Measurements from ENCODE around the gene SH3BGRL3. TPM values are rescaled to one million over a fixed set of nuclear protein-coding genes. Genes with fewer than 3 reads are reported as not detected.

SH3BGRL3 gene
- total and polyA plus RNA-seq, 2 of the 13 experiments (the other 11 are each of a cell fraction or from before 2014, with no cell fraction given): 11.4 to 12.2 TPM

DNA sequence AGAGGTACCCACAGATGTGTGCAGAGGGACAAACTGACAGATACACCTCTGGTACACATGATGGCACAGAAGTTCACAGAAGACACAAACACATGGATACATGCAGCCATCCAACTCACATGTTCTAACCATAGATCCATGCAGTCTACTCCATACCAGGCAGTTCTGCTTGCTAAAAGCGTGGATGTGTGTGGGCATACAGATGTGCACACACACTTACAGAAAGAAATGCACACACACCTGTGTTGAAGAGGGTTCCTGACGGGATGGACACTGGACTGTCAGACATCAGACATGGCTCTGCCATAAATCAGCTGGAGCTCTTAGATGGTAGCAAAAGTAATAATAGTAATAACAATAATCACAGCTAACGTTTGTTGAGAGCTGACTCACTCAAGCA lies 44.7 kb downstream of the SH3BGRL3 start:
- BruUV-seq (replicated peaks): no TSS peak
- ChIA-PET POLR2A (no interaction called here), CTCF (ENCODE audit: low intra/inter-chr PET ratio, low total read pairs) (no interaction called here)
- ATAC-seq (no peak), DNase-seq (ENCODE audit: low spot score) (no peak), FAIRE-seq (no peak)
- no peaks in the 10 kb centered on the region for H4K20me1 ChIP-seq (ENCODE audit: insufficient read depth, low read length)
- no peaks in the 10 kb centered on the region for H3K27me3 ChIP-seq (ENCODE audit: control insufficient read depth in 1 of 2, insufficient read depth in 2 of 2, low read length in 2 of 2)
- no peaks in the 10 kb centered on the region for H3K79me2 ChIP-seq (ENCODE audit: insufficient read depth, low read length)
- H2AFZ ChIP-seq (ENCODE audit: low read length): no peak overlapping the region
- 89% methylated on average over 3 of the region's 3 CpGs for WGBS (ENCODE audit: low lambda C conversion rate)
- H3K27ac ChIP-seq (ENCODE audit: extremely low read length, insufficient read depth, low read length): no peak overlapping the region
- H3K9me3 ChIP-seq (ENCODE audit: low read length): no peaks in the 10 kb centered on the region
- in situ Hi-C loops (cut with HindIII; ENCODE audit: extremely low pct_ligation_motif_present, low pct_unique_long_range_greater_than_20kb) (loop anchor here (5.0 kb wide), 2 partner anchors 38 to 42 kb away; partner anchors contain the start of gene SH3BGRL3), intact Hi-C loops (cut with micrococcal nuclease; ENCODE audit: unreplicated experiment) (no loop called here)
- H3K4me3 ChIP-seq (replicated peaks in 1 of 3; ENCODE audit: insufficient read depth in 1 of 3, low read depth in 2 of 3, low read length in 3 of 3): no peak overlapping the region
- H3K36me3 ChIP-seq (replicated peaks in 1 of 2; ENCODE audit: control insufficient read depth in 1 of 2, insufficient read depth in 2 of 2, low read length in 2 of 2): no peaks in the 10 kb centered on the region
- H3K9ac ChIP-seq (ENCODE audit: insufficient read depth, low read depth, low read length): no peak overlapping the region
- no peaks in the 10 kb centered on the region for H3K4me1 ChIP-seq (ENCODE audit: insufficient read depth, low read length)
- H3K4me2 ChIP-seq (ENCODE audit: low read depth, low read length): no peak overlapping the region
- no peak for TF ChIP-seq ZKSCAN5 (CRISPR knock-in tag; IDR thresholded peaks at IDR 0.05)
- no peak for TF ChIP-seq CBX1 (IDR thresholded peaks at IDR 0.05; ENCODE audit: low read depth)
- no peak for TF ChIP-seq ZNF556 (CRISPR knock-in tag; IDR thresholded peaks at IDR 0.05; ENCODE audit: borderline replicate concordance)
- TF ChIP-seq, protein P1, sequence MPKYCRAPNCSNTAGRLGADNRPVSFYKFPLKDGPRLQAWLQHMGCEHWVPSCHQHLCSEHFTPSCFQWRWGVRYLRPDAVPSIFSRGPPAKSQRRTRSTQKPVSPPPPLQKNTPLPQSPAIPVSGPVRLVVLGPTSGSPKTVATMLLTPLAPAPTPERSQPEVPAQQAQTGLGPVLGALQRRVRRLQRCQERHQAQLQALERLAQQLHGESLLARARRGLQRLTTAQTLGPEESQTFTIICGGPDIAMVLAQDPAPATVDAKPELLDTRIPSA (CRISPR knock-in tag; IDR thresholded peaks at IDR 0.05; ENCODE audit: borderline replicate concordance): no peak
- TF ChIP-seq, protein P2, sequence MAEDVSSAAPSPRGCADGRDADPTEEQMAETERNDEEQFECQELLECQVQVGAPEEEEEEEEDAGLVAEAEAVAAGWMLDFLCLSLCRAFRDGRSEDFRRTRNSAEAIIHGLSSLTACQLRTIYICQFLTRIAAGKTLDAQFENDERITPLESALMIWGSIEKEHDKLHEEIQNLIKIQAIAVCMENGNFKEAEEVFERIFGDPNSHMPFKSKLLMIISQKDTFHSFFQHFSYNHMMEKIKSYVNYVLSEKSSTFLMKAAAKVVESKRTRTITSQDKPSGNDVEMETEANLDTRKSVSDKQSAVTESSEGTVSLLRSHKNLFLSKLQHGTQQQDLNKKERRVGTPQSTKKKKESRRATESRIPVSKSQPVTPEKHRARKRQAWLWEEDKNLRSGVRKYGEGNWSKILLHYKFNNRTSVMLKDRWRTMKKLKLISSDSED (CRISPR knock-in tag; IDR thresholded peaks at IDR 0.05): no peak
- TF ChIP-seq ZBTB7B (CRISPR knock-in tag; IDR thresholded peaks at IDR 0.05): no peak
- TF ChIP-seq KDM2A (CRISPR knock-in tag; IDR thresholded peaks at IDR 0.05; ENCODE audit: borderline replicate concordance, low read depth): no peak
- no peak for TF ChIP-seq ATAD3A (CRISPR knock-in tag; IDR thresholded peaks at IDR 0.05)
- no peak for TF ChIP-seq ZIK1 (CRISPR knock-in tag; IDR thresholded peaks at IDR 0.05; ENCODE audit: borderline replicate concordance, low read depth)
- TF ChIP-seq, protein P3, sequence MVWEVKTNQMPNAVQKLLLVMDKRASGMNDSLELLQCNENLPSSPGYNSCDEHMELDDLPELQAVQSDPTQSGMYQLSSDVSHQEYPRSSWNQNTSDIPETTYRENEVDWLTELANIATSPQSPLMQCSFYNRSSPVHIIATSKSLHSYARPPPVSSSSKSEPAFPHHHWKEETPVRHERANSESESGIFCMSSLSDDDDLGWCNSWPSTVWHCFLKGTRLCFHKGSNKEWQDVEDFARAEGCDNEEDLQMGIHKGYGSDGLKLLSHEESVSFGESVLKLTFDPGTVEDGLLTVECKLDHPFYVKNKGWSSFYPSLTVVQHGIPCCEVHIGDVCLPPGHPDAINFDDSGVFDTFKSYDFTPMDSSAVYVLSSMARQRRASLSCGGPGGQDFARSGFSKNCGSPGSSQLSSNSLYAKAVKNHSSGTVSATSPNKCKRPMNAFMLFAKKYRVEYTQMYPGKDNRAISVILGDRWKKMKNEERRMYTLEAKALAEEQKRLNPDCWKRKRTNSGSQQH (CRISPR knock-in tag; IDR thresholded peaks at IDR 0.05; ENCODE audit: low read depth): no peak
- TF ChIP-seq ZFAT (CRISPR knock-in tag; conservative IDR thresholded peaks at IDR 0.05): no peak
- no peak for TF ChIP-seq ZBTB3 (CRISPR knock-in tag; IDR thresholded peaks at IDR 0.05; ENCODE audit: borderline replicate concordance, low read depth)
- no peak for TF ChIP-seq SALL1 (CRISPR knock-in tag; IDR thresholded peaks at IDR 0.05)
- TF ChIP-seq AGO1 (IDR thresholded peaks at IDR 0.05; ENCODE audit: low read depth, low read length, poor library complexity, severe bottlenecking): no peak
